A549 treated with CpdA at 1 μM for 4 hours (cell line): ENCODE measurements around the gene CCDC88C. TPM values are rescaled to one million over a fixed set of nuclear protein-coding genes. Genes with fewer than 3 reads are reported as not detected.

Source experiments
- total RNA-seq: library from RNA; stranded (reverse); fragments of 200-300 nt; extraction: Qiagen RNA extraction; gene quantifications from 5 replicates; pipeline ENCODE4 v1.2.3, GENCODE V29; 2022; ENCODE audit warnings: low read depth

CCDC88C gene
- 5.5 to 6.6 TPM (median 6.2 TPM) in 5 replicates for total RNA-seq

GRCh38 chr14:91417120-91417982 is at the start of gene CCDC88C:
CCDC88C (minus strand) TSS chr14:91417820; CDS start chr14:91417690, 130 bp downstream.

GRCh38 chr14:91244501-91244901 is 173.1 kb downstream of the CCDC88C start, which contains the start of gene GPR68:
GPR68 (minus strand) TSS chr14:91244704; CDS start chr14:91235050, 9,654 bp downstream.

Other genes starting within 250 kb of the CCDC88C start
- gene GPR68, start 173.1 kb downstream of the CCDC88C start, total RNA-seq, result 0.05 to 0.25 TPM (median 0.07 TPM) in 4 of 5 replicates, not detected in the other
- gene PPP4R3A, start 92.5 kb upstream of the CCDC88C start, total RNA-seq, result 68.5 to 104 TPM (median 69.1 TPM) in 5 replicates